Measurements from ENCODE around the gene SAMD11.

DNA sequence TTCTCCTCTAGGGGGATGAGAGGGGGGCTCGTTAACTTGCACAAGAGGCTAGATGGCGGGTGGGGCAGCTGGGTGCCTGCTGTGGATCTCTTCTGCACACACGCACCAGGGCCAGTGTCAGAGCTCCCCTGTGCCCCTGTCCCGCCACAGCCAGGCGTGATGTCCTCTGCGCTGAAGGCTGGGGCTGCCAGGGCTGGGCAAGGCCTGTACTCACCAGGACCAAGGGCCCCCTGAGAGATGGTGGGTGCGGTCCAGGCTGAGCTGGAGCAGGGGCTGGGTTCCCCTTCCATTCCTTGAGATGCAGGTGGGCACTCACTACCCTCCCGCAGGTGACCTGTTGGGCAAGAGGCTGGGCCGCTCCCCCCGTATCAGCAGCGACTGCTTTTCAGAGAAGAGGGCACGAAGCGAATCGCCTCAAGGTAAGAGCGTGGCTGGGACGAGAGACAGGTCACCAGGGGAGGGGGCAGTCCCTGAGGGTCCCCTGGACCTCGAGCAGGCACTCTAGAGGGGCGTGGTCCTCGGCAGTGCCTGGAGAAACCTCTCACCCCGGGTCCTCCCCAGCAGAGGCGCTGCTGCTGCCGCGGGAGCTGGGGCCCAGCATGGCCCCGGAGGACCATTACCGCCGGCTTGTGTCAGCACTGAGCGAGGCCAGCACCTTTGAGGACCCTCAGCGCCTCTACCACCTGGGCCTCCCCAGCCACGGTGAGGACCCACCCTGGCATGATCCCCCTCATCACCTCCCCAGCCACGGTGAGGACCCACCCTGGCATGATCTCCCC is 15.2 kb downstream of the SAMD11 start:
- TF ChIP-seq, protein P1, sequence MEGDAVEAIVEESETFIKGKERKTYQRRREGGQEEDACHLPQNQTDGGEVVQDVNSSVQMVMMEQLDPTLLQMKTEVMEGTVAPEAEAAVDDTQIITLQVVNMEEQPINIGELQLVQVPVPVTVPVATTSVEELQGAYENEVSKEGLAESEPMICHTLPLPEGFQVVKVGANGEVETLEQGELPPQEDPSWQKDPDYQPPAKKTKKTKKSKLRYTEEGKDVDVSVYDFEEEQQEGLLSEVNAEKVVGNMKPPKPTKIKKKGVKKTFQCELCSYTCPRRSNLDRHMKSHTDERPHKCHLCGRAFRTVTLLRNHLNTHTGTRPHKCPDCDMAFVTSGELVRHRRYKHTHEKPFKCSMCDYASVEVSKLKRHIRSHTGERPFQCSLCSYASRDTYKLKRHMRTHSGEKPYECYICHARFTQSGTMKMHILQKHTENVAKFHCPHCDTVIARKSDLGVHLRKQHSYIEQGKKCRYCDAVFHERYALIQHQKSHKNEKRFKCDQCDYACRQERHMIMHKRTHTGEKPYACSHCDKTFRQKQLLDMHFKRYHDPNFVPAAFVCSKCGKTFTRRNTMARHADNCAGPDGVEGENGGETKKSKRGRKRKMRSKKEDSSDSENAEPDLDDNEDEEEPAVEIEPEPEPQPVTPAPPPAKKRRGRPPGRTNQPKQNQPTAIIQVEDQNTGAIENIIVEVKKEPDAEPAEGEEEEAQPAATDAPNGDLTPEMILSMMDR (conservative IDR thresholded peaks at IDR 0.05; ENCODE audit: low read length) = no peak
- TF ChIP-seq EZH2phosphoT487 (IDR thresholded peaks at IDR 0.05; ENCODE audit: borderline replicate concordance) = no peak
